Vagina (tissue), 2 donors: ENCODE measurements around the gene TRIM26.

Experiments
- CTCF ChIP-seq, 3 experiments: fragments of 450-650 bp in 2 of 3; fragments of 200-600 bp in 1 of 3; sonication (generic) in 1 of 3; IDR thresholded peaks; one replicate each; pipeline ENCODE4 v1.5.1; 2017 to 2019; ENCODE audit warnings: antibody characterized with exemption in 3 of 3, mild to moderate bottlenecking in 2 of 3, moderate library complexity in 2 of 3
- POLR2A ChIP-seq, 2 donors: fragments of 450-650 bp; IDR thresholded peaks; one replicate each; pipeline ENCODE4 v1.6.1; 2017; ENCODE audit warnings: antibody characterized with exemption in 2 of 2, mild to moderate bottlenecking in 2 of 2, moderate library complexity in 2 of 2
- POLR2AphosphoS5 ChIP-seq, 2 donors: sonication (generic); formaldehyde crosslinking; IDR thresholded peaks; one replicate each; pipeline ENCODE4 v1.9.0; 2017; ENCODE audit warnings: antibody characterized with exemption in 2 of 2, mild to moderate bottlenecking in 2 of 2, low read depth in 1 of 2; ENCODE audit not compliant: insufficient read depth in 1 of 2

GRCh38 chr6:30135147-30135546 is 78.1 kb downstream of the TRIM26 start:
- TF ChIP-seq CTCF (IDR thresholded peaks at IDR 0.05) (no peak), POLR2A (IDR thresholded peaks at IDR 0.05) (no peak), POLR2AphosphoS5 (IDR thresholded peaks at IDR 0.05; ENCODE audit: insufficient read depth in 1 of 2, low read depth in 1 of 2) (no peak)
